ENCODE data around the gene KIAA0753. TPM values are rescaled to one million over a fixed set of nuclear protein-coding genes. Genes with fewer than 3 reads are reported as not detected.
A peak's percentile ranks its signal among the peaks of the same experiment; 100 is the strongest.

KIAA0753 gene
- total RNA-seq, 1 donor = 14.4 TPM

- no peak overlapping the region for H3K4me3 ChIP-seq (ENCODE audit: low read depth, low read length)
Observed at GRCh38 chr17:6623941-6624340, 16.6 kb downstream of the KIAA0753 start.

DNA sequence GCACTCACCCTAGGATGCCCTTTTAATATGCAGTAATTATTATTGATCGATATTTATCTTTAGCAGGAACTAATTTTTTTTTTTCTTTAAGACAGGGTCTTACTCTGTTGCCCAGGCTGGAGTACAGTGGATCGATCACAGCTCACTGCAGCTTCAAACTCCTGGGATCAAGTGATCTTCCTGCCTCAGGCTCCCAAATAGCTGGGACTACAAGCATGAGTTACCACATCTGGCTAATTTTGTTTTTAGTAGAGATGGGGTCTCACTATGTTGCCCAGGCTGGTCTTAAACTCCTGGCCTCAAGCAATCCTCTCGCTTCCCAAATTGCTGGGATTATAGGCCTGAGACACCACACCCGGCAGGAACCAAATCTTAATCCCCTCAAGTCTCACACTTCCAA is 29.3 kb downstream of the KIAA0753 start:
- no peak overlapping the region for H3K4me3 ChIP-seq (ENCODE audit: low read depth, low read length)
- TF ChIP-seq, protein P1, sequence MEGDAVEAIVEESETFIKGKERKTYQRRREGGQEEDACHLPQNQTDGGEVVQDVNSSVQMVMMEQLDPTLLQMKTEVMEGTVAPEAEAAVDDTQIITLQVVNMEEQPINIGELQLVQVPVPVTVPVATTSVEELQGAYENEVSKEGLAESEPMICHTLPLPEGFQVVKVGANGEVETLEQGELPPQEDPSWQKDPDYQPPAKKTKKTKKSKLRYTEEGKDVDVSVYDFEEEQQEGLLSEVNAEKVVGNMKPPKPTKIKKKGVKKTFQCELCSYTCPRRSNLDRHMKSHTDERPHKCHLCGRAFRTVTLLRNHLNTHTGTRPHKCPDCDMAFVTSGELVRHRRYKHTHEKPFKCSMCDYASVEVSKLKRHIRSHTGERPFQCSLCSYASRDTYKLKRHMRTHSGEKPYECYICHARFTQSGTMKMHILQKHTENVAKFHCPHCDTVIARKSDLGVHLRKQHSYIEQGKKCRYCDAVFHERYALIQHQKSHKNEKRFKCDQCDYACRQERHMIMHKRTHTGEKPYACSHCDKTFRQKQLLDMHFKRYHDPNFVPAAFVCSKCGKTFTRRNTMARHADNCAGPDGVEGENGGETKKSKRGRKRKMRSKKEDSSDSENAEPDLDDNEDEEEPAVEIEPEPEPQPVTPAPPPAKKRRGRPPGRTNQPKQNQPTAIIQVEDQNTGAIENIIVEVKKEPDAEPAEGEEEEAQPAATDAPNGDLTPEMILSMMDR (IDR thresholded peaks at IDR 0.05; ENCODE audit: insufficient read depth, low read length) = no peak
- DNase-seq (ENCODE audit: low read depth) = no peak

More at GRCh38 chr17:6623941-6624340, 16.6 kb downstream of the KIAA0753 start:
- no peak for DNase-seq (ENCODE audit: low read depth)
- TF ChIP-seq, protein P1 (IDR thresholded peaks at IDR 0.05; ENCODE audit: insufficient read depth, low read length) = no peak

- no peak overlapping the region for H3K4me3 ChIP-seq (ENCODE audit: low read depth, low read length)
- no peak for DNase-seq (ENCODE audit: low read depth)
- TF ChIP-seq, protein P1 (IDR thresholded peaks at IDR 0.05; ENCODE audit: insufficient read depth, low read length) = no peak
Observed at GRCh38 chr17:6610011-6610410, 30.5 kb downstream of the KIAA0753 start.

- TF ChIP-seq, protein P1 (IDR thresholded peaks at IDR 0.05; ENCODE audit: insufficient read depth, low read length) = no peak
- no peak overlapping the region for H3K4me3 ChIP-seq (ENCODE audit: low read depth, low read length)
- peak; percentile 5 for DNase-seq (ENCODE audit: low read depth)
Observed at GRCh38 chr17:6608321-6608720, 32.2 kb downstream of the KIAA0753 start.

DNA sequence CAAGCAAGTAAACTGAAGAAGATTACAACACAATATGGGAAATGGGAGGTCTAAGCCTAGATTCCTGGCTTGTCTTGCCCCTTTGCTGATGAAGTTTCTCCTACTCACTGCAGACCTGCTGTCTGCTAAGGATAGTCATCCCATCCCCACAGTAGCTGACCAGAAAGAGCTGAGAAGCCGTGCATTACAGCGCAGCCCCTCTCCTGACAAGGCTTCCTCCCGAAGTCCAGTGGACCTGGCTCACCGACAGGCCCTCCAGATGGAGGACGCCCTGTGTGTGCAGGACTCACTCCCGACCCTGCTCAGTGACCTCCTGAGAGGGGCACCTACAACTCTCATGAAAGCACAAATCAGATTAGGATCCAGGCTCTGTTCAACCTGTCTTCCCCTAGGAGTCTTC is 35.4 kb downstream of the KIAA0753 start:
- no peak for DNase-seq (ENCODE audit: low read depth)
- no peak overlapping the region for H3K4me3 ChIP-seq (ENCODE audit: low read depth, low read length)
- TF ChIP-seq, protein P1 (IDR thresholded peaks at IDR 0.05; ENCODE audit: insufficient read depth, low read length) = no peak

GRCh38 chr17:6603744-6604325 is 36.7 kb downstream of the KIAA0753 start:
- H3K4me3 ChIP-seq (ENCODE audit: low read depth, low read length) = no peak overlapping the region
- DNase-seq (ENCODE audit: low read depth) = peak; percentile 23
- TF ChIP-seq, protein P1 (IDR thresholded peaks at IDR 0.05; ENCODE audit: insufficient read depth, low read length) = no peak

GRCh38 chr17:6602141-6602540 is 38.4 kb downstream of the KIAA0753 start:
- no peak overlapping the region for H3K4me3 ChIP-seq (ENCODE audit: low read depth, low read length)
- no peak for DNase-seq (ENCODE audit: low read depth)
- TF ChIP-seq, protein P1 (IDR thresholded peaks at IDR 0.05; ENCODE audit: insufficient read depth, low read length) = no peak
